HG02884 (cell line): ENCODE measurements around the gene C3orf22.

Experiments
- ATAC-seq: cut with Tn5 transposase; IDR thresholded peaks from one replicate; pipeline ENCODE4 v1.9.1; 2021; ENCODE audit warnings: mild to moderate bottlenecking, moderate library complexity; ENCODE audit not compliant: unreplicated experiment

The C3orf22 gene

GRCh38 chr3:126557415-126557745 is 1.4 kb downstream of the C3orf22 start:
- ATAC-seq = no peak

DNA sequence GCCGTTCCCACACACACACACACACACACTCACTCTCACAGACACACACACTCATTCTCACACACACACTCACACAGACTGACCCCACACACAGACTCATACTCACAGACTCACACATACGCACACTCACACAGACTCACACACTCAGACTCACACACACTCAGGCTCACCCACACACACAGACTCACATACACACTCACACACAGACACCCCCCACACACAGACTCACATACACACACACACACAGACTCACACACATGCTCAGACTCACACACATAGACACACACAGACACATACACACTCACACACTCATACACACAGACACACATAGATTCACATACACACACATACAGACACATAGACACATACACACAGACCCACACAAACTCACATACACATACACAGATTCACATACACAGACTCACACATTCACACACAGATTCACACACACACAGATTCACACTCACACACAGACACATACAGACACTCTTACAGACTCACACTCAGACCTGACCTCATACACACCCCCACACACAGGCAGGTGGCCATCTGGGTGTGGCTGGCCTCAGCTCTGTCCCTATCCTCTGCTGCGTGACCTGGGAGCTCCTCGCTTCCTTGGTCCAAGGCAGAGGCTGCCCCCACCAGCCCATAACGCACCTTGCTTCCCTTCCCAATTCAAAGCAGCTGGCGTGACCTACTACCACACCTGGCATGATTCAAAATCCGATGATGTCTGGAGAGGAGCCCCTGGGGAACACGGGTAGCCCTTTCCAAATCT is 1.9 kb downstream of the C3orf22 start:
- ATAC-seq = no peak

DNA sequence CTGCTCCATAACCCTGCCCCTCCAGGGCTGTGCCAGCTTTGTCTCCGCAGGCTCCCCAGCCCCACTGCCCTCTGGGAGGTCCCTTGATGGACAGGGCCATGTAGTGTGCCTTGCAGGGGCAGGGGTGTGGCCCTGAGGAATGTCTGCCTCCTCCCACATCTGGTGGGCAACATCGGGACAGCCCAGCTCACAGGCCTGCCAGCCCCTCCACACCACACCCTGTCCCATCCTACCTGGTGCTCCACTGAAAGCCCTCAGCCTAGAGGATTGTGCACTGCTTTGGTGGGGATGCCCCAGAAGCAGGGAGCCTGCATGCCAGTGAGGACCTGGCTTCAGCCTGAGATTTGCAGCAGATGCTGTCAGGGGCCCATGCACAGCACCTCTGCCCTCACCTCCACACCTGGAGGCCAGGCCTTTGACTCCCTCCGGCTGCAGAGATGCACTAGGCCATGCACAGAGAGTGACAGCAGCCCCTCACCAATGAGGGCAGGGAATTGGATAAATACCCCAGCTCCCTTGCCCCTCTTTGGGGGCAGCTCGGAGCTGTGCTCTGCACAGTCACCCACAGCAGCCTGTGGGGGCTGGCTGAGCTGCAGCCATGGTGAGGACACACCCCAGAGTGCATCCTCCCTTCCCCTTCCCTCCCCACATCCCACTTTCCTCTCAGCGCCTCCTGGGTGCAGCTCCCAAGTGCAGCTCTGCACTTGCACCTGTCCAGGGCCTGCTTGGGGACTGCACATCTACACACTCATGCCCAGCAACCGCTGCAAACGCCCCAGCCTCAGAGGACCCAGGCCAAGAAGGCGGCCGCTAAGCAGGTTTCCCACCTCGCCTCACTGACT is 2.7 kb downstream of the C3orf22 start:
- no peak for ATAC-seq

DNA sequence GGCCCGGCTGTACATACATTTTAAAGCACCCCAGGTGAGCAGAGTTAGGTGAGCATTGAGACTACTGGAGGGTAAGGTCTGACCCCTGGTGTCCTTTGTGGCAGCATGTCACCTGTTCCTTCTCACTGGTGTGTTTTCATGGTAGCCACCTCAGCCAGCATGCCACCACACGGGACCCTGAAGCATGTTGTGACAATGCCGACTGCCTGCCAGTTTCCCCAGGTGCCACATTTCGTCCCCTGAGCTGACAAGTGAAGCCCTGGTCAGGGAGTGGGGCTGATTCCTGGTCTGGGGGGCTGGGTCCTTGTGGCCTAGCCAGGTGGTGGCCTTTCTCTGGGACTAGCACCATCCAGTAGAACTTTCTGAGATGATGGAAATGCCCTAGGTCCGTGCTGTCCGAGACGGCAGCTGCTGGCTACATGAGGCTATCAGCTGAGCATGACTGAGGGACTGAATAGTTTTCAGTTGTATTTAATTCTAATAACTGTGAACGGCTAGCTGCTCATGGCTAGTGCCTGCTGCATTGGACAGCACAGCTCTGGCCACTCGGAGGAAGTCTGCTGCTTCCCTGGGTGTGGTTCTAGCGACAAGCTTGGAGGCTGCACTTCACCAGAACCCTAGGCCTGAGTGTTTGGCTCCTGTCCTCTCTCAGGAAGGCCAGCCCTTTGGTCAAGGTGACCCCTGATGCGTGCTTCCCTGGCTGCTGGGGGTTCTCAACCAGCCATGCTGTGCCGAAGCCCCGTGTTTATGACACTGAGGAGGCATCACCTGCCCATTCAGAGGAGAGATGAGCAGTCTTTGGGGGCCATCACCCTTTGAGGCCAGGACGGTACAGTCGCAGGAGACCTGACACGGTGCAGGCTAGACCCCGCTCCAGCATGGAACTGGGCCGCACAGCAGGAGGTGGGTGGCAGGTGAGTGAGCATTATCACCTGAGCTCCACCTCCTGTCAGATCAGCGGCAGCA is 3.9 kb downstream of the C3orf22 start:
- no peak for ATAC-seq

DNA sequence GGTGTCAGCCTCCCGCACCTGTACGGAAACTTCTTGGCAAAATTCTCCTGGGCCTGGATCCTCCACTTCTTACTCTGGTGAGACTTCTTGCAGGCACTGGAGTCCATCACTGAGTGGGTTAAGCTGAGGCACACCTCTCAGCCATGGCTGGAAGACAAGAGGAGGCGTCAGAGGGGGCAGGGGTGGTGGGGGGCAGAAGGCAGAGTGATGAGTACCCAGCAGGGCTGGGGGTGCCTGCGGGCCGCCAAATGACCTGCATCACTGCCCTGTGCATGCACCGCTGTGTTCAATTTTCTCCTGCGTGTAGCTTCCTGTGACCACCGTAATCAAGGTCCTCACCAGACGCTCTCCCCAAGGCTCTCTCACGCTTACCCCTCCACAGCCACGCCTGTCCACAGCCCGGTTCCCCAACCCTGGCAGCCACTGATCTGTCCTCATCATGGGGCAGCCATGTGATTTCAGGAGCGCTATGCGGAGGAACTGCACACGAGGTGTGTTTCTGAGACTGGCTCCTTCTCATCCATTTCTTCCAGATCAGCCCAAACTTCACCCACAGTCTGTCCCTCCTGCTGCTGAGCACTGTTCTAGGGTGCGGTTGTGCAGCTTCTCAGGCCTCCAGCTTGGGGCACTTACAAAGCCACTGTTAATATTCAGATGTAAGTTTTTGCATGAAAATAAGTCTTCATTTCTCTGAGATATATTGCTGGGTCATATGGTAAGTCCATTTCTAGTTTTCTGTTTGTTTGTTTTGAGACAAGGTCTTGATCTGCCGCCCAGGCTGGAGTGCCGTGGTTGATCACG is 5.2 kb downstream of the C3orf22 start:
- ATAC-seq = no peak

DNA sequence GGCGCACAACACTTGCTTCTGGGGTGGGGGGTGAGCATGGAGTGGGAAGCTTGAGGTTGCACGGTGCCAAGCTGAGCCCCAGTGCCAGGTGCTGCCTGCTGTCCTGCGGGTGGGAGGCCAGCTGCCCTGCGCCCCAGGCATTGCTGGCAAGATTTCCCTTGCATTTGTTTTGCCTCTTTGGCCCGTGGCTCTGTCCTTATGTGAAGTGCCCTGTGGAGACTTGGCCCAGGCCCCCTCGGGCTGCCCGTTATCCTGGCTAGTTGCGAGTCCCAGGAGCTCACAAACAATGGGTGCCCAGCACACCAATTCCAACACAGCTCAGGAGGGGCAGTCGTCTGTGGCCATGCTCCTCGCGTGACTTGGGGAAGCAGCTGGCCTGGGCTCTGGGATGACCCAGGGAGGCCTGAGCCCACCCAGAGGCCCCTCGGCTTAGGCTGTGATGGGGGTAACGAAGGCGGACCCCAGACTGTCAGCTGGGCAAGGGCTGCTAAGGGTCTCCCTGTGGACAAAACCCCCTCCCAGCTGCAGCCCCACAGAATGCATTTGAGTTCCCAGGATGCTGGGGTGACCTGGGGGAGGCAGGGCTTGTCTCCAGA is 5.9 kb downstream of the C3orf22 start:
- ATAC-seq = no peak

GRCh38 chr3:126551839-126552687 is 6.7 kb downstream of the C3orf22 start:
- no peak for ATAC-seq

- ATAC-seq = no peak
Measured at GRCh38 chr3:126551121-126551838, 7.5 kb downstream of the C3orf22 start.

GRCh38 chr3:126550488-126551051 is 8.2 kb downstream of the C3orf22 start:
- ATAC-seq = no peak

DNA sequence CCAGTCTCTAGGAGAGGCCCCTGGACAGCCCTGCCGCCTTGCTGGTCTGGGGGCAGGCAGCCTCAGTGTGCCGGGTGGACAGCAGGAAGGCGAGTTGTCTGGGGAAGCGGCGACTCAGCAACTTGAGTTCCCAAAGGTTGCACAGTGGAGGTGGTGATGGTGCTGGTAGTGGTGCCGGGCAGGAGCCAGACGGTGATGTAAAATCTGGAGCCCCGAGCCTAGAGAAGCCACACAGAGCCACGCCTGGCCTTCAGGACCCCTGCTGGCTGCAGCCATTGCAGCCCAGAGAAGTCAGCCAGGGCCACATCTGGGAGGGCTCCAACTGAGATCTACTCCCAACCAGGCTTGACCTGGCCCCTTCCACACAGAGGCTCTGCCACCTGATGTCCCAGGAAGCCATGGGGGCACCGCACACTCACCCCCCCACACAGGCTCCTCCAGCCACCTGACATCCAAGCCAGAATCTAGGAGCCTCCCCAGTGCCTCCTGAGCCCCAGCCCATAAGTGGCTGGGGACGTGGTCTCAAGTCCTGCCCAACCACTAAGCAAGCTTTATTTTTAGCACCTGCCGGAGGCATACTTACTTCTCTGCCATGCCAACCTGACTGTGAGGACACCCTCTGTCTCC is 8.8 kb downstream of the C3orf22 start:
- no peak for ATAC-seq

- no peak for ATAC-seq
Measured at GRCh38 chr3:126548556-126549466, 9.9 kb downstream of the C3orf22 start.

DNA sequence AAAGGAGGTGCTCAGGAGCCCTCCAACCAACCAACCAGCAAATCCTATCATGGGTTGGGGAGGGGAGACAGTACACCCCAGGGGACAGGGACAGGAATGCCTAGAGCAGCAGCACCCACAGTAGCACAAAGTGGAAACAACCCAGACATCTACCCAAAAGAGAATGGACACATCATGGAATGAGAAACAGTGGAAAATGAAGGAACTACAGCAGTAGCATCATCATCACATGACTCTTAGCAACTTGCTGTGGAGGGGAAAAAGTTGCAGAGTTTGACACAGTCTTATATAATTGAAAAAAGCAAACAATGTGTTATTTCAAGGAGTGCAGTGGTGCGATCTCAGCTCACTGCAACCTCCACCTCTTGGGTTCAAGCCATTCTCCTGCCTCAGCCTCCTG is 11.0 kb downstream of the C3orf22 start:
- ATAC-seq = no peak

- no peak for ATAC-seq
Measured at GRCh38 chr3:126546549-126547239, 12.0 kb downstream of the C3orf22 start.

DNA sequence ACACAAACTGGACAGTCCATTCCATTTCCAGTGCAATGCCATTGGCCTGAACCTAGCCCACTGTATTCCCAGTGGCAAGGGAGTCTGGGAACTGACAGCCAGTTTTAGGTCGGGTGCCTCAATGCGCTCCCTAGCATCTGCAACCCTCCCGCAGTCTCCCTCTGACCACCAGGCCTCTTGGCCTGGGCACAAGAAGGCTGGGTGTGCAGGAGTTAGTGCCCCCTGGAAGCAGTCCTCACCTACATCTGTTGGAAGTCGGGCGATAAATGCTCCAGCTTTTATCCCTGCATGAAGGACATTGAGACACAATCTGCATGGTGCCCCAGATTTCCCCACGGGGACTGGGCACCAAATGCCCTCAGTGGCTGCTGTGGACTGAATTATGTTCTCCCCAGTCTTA is 12.7 kb downstream of the C3orf22 start:
- no peak for ATAC-seq

DNA sequence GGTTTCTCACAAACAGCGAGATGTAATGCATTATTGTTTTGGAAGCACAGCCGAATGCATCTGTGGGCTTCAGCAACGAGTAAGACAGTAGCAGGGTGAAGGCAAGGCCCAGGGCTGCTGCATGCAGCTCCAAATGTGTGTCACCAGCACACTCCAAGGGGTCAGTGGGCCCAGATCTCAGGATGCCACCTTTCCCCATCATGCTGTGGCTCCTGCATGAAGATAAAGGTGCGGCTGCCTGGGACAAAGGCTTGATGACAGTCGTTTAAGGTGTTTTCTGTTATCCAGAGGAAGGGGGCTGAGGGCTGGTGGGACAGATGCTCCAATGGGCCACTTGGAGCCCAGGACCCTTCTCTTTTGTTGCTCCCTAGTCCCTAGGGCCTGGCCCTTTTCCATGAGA is 13.2 kb downstream of the C3orf22 start:
- no peak for ATAC-seq
